Neural progenitor cell (in vitro differentiated cells): ENCODE data around the gene BCL7A.

Experiments
- CTCF ChIP-seq: fragments of 200-600 bp; sonication (generic); IDR thresholded peaks from 2 replicates; pipeline ENCODE4 v1.5.1; 2017; ENCODE audit warnings: antibody characterized with exemption, mild to moderate bottlenecking
- EZH2phosphoT487 ChIP-seq: fragments of 200-600 bp; sonication (generic); IDR thresholded peaks from 2 replicates; pipeline ENCODE4 v1.6.1; 2017; ENCODE audit warnings: antibody characterized with exemption

- TF ChIP-seq CTCF (no peak), EZH2phosphoT487 (no peak)
Observed at GRCh38 chr12:122059203-122059960, 37.7 kb downstream of the BCL7A start.
